NCI-H2196 (cell line): ENCODE measurements around the gene KMO.

Experiments
- DNase-seq: peaks from one replicate; lab custom pipeline; 2025; ENCODE audit not compliant: unreplicated experiment; lab: John Stamatoyannopoulos, UW

KMO gene

DNA sequence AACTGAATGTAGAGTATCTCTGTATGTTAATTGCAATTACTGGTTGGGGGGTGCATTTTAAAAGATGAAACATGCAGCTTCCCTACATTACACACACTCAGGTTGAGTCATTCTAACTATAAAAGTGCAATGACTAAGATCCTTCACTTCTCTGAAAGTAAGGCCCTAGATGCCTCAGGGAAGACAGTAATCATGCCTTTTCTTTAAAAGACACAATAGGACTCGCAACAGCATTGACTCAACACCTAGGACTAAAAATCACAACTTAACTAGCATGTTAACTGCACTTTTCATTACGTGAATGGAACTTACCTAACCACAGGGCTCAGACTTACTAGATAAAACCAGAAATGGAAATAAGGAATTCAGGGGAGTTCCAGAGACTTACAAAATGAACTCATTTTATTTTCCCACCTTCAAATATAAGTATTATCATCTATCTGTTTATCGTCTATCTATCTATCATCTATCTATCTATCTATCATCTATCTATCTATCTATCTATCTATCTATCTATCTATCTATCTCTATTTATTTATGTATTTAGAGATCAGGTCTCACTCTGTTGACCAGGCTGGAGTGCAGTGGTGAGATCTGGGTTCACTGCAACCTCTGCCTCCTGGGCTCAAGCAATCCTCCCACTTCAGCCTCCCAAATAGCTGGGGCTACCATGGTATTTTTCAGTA, 60.2 kb downstream of the KMO start:
- no peak for DNase-seq

GRCh38 chr1:241593186-241593585, 61.0 kb downstream of the KMO start:
- no peak for DNase-seq

- no peak for DNase-seq
These were observed 64.5 kb downstream of the KMO start for GRCh38 chr1:241596633-241597032.

DNA sequence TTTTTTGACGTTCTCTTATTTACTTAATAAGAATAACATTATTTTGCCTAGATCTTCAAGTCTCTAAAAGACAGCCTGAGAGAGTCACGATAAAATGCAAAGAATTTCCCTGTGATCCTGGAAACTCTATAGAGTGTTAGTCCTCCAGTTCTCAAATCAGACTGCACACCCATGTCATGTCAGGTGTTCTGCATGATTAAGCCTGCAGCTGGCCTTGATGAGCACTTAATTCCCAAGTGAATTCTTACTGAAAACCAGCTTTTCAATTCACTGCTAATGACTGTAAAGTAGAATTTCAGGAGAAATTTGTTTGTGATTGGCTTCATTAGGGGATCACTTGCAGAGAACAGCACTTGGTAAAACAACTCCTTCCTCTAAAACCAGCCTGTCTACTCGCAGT, 66.1 kb downstream of the KMO start:
- no peak for DNase-seq

GRCh38 chr1:241600496-241600901, 68.3 kb downstream of the KMO start:
- DNase-seq: no peak

- DNase-seq: no peak
These were observed 71.6 kb downstream of the KMO start for GRCh38 chr1:241603731-241604245.

DNA sequence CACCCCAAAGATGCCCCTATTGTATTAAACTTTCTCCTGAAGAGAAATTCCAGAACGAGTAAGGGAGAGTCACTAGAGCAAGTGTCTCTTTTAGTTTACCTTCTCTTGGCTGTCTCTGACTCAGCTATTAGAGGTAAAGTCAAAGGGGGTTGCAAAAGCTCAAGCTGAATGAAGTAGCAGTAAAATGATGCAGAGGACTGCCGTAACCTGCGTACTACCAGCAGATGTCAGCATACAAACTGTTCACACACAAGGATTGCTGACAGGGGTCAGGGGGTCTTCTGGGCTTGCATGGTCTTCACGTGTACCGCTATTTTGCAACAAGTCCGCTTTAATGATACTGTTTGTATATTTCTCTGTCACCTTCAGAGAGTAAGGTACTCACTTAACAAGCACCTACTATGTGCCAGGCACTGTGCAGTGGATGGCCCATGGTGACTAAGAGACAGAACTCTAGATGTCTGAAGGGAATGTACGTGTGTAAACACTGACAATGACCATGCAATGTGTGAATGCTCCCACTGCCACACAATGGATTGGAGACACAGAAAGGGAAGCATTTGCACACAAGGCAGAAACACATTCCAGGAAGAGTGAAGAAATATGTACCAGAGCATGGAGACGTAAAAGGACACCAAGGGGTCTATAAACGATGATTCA, 73.1 kb downstream of the KMO start:
- no peak for DNase-seq

- no peak for DNase-seq
These were observed 74.4 kb downstream of the KMO start for GRCh38 chr1:241606544-241606943.

- DNase-seq: no peak
These were observed 75.3 kb downstream of the KMO start for GRCh38 chr1:241607497-241607896.

DNA sequence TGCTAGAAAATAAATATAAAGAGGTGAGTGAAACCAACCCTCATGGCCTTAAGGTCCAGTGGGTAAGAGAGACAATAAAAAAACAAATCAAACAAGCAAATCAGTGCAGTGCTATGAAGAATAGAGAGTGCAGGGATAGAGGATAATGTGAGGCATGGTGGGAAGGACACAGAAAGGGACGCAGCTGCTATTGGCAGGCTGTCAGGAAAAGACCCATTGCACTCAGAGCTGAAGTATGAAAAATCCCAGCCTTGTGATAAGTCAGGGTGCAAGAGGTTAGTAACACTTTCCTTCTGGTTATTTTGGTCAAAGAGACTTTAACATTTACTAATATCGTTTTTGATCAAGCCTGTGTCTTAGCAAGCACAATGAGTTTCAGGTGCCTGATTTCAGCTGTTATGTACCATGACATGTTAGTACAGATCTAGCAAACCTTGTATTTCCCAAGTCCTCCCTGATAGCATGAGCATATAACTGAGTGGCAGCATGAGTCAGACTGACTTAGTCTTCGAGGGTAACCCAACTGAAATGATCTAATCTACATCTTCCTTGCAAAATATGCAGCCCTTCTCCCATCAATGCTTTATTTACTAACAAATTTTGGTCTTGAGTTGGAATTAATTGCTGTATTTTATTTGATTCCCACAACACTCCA, 76.3 kb downstream of the KMO start:
- no peak for DNase-seq

DNA sequence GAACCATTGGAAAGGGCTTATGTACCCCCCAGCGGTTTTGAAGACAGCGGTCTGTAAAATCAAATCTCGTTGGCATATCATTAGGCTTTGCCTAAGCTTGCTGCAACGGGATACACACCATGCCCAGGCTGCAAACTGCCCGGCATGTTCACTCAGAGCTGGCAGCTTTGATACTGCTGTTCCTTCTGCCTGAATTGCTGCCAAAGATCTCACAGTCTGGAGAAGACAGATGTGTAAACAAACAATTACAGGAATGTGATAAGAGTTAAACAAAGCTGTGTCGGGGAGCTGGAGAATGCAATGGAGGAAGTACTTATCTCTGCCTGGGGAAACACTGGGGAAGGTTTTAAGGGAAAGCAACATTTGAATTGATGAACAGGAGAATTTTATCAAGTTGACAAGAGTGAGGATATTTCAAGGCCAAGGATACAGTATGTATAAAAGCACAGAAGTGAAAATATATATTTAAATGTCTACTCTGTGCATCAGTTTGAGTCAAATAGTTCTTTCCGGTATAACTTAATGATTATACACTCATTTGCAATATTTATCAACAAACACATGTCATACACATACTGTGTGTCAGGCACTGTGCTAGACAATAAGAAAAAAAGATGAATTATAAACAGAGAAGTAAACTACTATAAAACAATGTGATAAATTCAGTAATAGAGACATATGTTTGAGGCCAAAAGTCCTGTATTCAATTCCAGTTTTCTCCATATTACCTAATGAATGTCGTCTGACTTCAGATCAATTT, 78.1 kb downstream of the KMO start:
- DNase-seq: peak; percentile 56

- peak; percentile 16 for DNase-seq
These were observed 78.9 kb downstream of the KMO start for GRCh38 chr1:241611063-241611462.

- DNase-seq: no peak
These were observed 79.6 kb downstream of the KMO start for GRCh38 chr1:241611736-241612135.

- DNase-seq: no peak
These were observed 80.6 kb downstream of the KMO start for GRCh38 chr1:241612533-241613477.

GRCh38 chr1:241614144-241614543, 82.0 kb downstream of the KMO start:
- DNase-seq: no peak

GRCh38 chr1:241614572-241614971, 82.4 kb downstream of the KMO start:
- no peak for DNase-seq

DNA sequence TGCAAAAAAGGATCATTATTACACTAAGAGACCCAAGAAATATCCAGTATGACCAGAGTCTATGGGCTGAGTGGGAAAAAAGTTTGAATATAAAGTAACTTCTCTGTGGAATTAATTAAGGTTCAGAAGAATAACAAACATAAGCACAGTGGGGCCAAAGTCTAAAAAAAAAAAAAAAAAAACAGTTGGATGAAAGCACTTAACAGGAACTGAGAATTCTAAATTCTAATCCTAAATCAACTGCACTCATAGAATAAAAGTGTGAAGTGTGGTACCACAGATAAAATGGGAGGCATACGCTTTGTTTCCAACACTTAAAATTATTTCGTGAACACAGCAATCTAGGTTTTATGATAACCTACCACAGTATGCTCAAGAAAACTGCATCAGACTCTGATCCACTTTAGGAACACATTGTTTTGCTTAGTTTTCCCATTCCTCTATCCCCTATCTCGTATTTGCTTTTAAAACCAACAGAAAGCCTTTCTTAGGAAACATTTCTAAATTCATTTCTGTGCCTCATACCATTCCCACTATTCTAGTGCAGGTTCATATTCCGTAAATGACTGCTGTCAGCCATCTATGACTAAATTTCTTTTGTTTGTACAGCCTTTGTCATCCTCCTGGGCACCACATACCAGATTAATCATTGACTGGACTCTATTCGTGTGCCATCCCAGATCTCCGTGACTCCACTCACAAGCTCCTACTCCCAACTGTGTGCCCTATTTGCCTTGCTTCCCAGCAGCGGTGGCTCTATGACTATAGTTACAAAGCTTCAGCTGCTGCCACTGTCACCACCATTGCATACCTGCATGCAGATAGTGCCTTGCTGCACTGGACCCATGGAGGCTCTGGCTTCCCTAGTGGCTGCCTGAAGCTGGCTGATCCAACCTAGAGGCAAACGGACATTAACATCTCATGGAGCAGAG, 83.1 kb downstream of the KMO start:
- no peak for DNase-seq

DNA sequence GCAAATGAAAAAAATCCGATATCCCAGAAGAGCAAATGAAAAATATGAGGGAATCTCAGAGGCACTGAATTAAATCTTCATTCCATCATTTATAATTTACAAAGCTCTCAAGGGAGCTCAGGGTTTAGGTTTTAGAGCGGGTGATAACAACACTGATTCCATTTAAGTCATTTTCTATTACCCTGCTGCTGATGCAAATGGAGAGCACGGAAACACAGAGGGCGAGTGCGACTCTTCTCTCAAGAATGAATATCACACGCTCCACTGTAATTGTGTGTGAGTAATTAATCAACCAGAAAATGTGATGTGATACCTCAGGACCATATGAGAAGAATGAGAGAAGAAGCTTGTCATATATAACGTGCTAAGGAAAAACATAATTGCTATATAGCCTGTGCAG, 85.2 kb downstream of the KMO start:
- no peak for DNase-seq

DNA sequence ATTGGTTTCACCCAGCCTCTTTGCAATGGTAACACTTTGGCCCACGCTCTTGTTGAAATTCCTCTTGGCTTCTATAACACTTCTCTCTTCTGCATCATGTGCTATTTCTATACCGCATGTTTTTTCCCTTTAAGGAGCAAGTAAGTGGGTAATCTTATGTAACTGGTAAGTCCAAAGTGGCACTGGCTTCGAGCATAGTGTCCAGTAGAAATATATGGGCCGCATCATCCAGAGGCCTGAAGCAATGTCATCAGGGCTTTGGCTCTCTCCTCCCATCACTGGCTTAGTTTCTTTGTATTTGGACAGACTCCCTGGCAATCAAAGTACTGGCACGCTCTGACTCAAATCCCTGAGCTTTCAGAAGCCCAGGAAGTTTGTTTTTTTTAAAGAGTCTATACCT, 90.5 kb downstream of the KMO start:
- DNase-seq: no peak
